ENCODE data around the gene ADAMTS4.

- TF ChIP-seq CTCF (conservative IDR thresholded peaks at IDR 0.05 in 1 of 2, IDR thresholded peaks at IDR 0.05 in 1 of 2; ENCODE audit: low read depth in 1 of 2, low read length in 2 of 2), result peak; percentile 78 to 79
- no peak for TF ChIP-seq EZH2 (IDR thresholded peaks at IDR 0.05; ENCODE audit: low read length, missing control alignments)
These were observed 28.5 kb upstream of the ADAMTS4 start for GRCh38 chr1:161227196-161227871.

All from fibroblast of lung (primary cell).